G401 (cell line): ENCODE results near the gene CHD5. TPM values are rescaled to one million over a fixed set of nuclear protein-coding genes. Genes with fewer than 3 reads are reported as not detected.
A peak's percentile ranks its signal among the peaks of the same experiment; 100 is the strongest.

Source experiments
- DNase-seq: peaks from one replicate; pipeline ENCODE4 v3.0.0-alpha.2; 2015; ENCODE audit warnings: low spot score
- in situ Hi-C: cut with HindIII; loops from 2 replicates; pipeline ENCODE4 v1.10.0; 2016; ENCODE audit warnings: low sequenced_read_pairs, mixed read lengths
- total RNA-seq: library from RNA; depleted of rRNA; stranded (reverse); fragments of >200 nt; shearing (Covaris generic); gene quantifications from 2 replicates; pipeline ENCODE4 v1.2.3, GENCODE V29; 2014

The CHD5 gene
- total RNA-seq, 1 experiment from 2014 or later: 13.5 TPM

DNA sequence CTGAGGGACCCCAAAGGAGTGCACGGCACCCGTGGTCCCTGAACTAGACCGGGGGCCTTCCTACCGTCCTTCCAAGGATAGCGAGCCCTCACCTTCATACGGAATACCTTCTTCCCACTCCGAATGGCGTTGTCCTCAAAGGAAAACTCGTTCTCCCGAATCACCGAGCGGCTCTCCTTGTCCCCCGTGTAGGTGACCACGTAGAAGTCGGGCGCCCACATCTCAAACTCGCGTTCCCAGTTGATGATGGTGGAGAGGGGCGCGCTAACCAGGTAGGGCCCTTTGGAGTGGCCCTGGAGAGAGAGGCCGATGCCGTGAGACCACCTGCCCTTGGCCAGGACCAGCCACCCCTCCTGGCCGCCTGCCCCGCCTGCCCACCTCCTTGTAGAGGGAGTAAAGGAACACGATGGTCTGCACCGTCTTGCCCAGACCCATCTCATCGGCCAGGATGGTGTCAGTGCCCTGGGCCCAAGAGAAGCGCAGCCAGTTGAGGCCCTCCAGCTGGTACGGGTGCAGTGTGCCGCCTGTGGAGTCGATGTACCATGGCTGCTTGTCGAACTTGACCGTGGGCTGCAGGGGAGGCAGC is 38.0 kb downstream of the CHD5 start:
- in situ Hi-C loops: no loop called here
- DNase-seq: no peak

DNA sequence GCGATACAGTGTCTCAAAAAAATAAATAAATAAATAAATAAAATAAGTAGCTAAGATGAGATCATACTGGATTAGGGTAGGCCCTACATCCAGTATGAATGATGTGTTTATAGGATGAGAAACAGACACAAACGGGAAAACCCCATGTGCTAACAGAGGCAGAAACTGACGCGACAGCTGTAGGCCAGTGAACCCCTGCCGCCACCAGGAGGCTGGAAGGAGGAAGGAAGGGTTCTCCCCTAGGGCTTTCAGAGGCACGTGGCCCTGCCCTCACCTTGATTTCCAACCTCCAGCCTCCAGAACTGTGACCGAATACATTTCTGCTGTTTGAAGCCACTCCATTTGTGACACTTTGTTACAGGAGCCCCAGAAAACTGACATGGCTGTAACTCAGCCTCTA is 38.5 kb downstream of the CHD5 start:
- DNase-seq: no peak
- in situ Hi-C loops: no loop called here

DNA sequence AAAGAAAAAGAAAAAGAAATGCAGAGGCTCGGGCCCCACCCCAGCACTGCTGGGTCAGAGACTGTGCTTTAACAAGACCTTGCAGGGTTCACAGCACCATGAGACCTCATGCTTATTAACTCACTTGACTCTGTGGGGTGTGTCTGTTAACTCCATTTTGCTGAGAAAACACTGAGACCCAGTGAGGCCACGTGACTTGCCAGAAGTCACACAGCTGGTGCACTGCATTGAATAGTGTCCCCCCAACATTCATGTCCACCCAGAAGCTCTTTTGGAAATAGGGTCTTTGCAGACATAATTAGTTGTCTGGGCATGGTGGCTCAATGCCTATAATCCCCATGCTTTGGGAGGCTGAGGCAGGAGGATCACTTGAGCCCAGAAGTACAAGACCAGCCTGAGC is 39.7 kb downstream of the CHD5 start:
- no peak for DNase-seq
- in situ Hi-C loops: no loop called here

DNA sequence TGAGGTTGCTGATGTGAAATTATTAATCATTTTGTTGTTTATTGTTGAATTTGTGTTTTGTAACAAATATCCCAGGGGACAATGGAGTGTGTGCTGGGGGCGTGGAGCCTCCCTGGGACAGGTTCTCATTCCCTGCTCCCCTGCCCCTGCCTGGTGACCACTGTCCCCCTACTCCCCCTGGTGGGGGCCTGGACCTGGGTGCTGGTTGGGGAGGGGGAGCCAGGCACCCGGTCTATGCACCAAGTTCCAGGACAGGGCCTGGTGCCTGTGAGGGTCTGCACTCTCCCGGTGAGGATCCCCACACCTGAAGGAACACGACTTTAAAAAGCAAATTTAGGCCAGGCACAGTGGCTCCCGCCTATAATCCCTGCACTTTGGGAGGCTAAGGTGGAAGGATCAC is 42.4 kb downstream of the CHD5 start:
- in situ Hi-C loops: no loop called here
- DNase-seq: no peak

DNA sequence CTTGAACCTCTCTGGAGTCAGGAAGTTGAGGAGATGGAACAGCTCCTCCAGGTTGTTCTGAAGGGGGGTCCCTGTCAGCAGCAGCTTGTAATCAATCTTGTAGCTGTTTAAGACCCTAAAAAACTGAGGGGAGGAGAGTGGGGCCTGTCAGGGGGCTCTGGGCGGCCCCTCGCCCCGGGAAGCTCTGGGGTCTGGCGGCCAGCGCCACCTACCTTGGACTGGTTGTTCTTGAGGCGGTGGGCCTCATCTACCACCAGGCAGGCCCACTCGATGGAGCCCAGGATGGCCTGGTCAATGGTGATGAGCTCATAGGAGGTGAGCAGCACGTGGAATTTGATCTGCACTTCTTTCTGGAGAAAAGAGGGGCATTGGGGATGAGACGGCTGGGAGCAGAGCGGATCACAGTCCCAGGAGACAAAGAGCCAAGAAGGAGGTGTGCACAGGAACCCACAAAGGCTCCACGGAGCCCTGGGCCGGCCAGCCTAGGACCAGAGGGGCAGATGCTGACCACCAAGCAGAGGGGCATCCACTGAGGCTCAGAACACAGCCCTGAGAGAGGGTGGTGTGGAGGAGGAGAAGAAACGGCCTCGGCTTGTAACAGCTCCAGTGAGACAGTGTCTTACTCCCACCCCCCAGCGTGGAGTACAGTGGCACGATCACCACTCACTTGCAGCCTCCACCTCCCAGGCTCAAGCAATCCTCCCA is 43.5 kb downstream of the CHD5 start:
- DNase-seq: no peak
- in situ Hi-C loops: no loop called here

DNA sequence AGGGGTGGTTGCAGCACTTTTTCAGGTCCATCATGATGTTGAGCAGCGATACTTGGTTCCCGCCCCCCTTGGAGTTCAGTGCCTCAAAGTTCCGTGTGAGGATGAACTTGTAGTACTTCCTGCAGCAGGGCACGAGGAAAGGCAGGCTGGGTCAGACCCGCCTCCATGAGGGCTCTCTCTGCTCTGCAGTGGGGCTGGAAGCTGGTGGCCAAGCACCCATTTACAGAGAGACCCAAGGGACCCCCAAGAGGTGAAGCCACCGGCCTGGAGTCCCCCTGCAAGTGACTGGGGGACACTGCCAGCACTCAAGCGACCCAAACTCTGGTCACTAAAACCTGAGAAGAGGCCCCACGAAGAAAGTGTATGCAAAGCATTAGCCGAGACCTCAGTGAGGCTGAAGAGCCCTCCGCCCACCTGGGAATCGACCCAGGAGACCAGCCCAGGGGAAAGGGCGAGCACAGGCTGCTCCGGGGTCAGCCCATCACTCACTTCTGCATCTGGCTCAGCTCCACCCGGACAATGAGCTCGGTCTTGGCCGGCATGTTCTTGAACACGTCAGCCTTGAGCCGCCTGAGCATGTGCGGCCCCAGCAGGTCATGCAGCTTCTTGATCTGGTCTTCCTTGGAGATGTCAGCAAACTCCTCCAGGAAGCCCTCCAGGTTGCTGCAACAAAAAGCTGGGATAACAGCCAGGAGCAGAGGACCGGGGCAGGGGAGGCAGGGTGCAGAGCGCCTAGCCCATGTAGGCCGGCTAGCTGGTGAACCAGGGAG is 45.2 kb downstream of the CHD5 start:
- DNase-seq: no peak
- in situ Hi-C loops: no loop called here

DNA sequence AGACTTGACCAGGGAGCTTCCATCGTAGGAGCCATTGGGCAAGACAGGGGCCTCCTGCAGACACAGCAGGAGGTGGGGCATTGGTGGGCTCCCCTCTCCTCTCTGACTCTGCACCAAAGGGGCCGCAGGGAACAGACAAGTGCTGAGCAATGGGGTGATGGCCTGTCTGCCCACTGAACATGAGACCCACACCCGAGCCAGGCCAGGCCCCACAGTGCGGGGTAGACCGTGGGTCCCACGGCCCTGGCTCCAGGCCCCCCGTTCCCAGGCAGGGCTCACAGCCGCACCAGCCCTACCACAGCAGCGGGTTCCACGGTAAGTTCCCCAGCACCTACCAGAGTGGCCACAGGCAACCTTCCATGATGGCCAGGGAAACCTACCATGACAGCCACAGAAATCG is 45.9 kb downstream of the CHD5 start:
- DNase-seq: no peak
- in situ Hi-C loops: no loop called here

DNA sequence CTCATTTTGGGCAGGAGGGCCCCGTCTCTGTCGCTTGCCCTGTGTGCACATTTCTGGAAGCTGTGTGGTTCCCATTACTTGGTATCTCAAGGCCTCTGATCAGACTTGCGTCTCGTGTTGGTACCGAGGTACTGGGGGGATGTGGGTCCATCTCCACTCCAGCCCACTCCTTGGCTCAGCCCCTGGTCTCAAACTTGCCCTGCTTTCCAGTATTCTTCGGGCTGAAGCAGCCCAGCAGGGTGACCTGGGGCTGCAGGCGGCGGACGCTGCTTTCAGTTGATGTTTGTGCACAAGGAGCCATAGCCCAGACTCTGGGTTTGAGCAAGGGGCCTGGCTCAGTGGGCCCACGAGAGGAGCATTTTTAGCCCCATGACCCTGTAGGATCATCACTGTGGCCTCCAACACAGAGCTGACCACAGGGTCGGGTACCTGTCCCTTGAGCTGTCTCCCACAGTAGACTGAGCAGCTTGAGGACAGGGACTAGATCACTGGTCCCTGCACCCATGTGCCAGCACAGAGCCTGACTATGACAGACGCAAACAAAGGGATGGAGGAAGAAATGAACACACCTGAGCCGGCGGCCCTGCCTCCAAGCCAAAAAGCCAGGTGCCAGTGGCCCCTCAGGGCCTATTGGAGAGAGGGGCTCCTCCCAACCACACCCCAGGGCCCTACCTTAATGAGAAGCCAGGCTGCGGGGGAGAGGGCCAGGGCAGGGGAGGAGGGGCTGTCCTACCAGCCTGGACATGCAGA is 46.8 kb downstream of the CHD5 start:
- in situ Hi-C loops: no loop called here
- no peak for DNase-seq

DNA sequence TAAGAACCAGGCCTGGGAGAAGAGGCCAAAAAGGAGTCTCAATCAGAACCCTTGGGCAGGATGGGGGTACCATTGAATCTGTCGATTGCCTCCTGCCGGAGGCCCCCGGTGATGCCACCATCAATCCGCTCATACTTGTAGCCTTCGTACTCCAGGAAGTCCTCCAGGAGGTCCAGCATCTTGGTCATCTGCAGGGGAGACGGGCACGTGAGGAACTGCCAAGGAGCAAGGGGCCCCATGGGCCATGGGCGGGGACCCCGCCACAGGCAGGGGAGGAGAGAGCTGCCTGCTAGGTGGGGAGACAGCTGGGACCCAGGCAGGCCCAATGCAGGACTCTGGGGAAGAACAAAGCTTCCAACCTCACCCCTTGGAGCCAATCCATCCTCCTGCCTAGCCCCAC is 48.6 kb downstream of the CHD5 start:
- DNase-seq: no peak
- in situ Hi-C loops: no loop called here

DNA sequence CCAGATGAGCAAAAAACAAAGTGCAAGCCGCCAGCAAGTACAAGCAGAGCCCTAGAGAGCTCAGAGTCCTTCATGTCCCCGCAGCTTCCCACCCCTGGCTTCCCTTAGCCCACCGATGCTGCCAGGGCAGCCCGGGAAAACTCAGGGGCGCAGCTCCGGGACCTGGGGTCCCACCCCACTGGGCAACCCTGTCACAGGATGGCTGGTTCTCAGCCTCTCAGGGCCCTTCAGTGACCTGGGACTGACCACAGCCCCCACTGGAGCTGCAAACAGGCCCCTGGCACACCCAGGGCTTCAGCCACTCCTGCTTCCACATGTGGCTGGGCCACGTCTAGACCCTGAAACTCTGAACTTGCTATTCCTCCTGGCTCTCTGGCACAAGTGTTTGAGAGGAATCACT is 49.5 kb downstream of the CHD5 start:
- in situ Hi-C loops: no loop called here

DNA sequence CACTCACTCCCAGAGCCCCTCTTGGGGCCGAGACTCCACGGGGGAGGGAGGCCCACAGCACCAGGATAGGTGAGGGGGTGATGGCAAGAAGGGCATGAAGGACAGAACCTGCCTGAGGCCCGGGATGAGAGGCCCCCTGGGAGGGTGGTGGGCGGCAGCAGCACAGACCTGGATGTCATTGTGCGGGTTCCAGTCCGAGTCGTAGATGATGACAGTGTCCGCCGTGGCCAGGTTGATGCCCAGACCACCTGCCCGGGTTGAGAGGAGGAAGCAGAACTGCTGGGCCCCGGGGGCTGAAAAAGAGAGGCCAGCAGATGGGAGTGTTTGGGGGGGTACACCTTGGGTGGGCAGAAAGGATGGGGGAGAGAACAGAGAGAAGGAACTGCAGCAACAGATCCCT is 50.1 kb downstream of the CHD5 start:
- in situ Hi-C loops: no loop called here

More for the DNA sequence above, 49.5 kb downstream of the CHD5 start:
- no peak for DNase-seq

DNA sequence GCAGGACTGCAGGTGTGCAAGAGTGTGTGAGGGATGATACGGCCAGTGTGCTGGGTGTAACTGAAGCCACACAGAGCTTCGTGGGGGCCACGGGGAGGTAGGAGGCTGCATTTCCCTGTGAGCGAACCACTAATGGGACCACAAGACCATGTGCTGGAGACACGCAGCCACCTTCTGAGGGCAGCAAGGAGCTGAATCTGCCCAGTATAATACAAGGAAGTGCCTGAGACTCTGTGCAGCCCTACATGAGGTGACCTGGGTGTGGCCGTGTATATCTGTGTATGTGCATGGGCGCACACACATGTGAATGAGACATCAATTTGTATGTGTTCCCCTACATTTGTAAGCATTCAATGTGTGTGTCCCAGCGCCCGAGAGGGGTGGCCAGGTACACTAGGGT is 50.8 kb downstream of the CHD5 start:
- in situ Hi-C loops: no loop called here

More for the DNA sequence above, 50.1 kb downstream of the CHD5 start:
- DNase-seq: no peak

DNA sequence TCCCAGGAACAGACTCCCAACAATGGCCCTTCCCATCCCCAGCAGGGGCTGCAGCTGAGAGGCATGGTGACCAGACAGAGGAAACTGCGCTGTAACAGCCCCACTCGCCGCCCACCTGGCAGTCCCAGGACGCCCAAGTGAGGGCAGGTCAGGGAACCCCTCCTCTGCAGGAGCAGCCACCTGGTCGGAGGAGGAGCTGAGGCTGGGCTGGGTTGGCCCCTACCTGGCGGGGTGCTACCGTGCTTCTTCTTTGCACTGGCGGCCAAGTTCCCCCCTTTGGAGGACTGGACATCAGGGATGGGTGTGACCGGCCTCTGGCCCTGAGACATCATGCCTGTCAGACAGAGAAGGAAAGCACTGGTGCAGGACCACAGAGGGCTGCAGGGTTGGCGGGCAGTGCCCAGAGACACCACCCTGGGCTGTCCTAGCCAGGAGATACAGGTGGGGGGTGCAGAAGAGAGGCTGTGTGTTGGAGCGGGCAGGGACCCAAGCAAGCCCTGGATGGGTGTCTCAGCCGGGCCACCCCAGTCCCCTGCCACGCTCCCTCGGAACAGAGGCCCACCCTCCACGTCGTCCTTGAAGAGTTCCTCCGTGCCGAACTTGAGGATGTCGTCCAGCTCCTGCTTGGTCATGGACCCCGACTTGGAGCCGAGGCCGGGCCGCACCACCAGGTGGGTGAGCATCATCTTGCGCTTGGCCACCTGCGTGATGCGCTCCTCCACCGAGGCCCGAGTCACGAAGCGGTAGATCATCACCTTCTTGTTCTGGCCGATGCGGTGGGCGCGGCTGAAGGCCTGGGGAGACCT is 51.6 kb downstream of the CHD5 start:
- DNase-seq: no peak
- in situ Hi-C loops: no loop called here

More for the DNA sequence above, 50.8 kb downstream of the CHD5 start:
- no peak for DNase-seq

DNA sequence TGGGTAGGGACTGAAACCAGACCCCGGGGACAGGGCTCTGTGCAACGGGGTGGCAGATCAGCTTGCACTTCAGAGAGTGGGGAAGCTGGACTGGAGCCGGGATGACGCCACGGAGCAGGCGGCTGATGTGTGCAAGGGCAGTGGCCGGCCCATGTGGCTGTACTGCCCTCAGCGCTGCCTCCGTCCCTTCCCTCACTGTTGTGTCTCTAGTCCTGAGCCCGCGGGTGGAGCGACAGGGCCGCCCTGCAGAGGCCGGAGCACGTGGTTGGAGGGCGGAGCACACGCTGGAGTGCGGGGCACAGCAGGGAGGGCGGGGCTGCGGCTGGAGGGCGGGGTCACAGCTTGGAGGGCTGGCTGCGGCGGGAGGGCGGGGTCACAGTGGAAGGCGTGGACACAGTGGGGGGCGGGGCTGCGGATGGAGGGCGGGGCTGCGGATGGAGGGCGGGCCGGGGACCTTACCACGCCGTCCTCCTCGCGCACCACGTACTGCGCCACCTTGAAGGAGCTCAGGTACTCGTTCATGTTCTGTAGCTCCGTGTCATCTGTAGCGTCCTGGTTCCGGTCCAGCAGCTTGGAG is 52.4 kb downstream of the CHD5 start:
- in situ Hi-C loops: no loop called here
- peak; percentile 38 for DNase-seq

DNA sequence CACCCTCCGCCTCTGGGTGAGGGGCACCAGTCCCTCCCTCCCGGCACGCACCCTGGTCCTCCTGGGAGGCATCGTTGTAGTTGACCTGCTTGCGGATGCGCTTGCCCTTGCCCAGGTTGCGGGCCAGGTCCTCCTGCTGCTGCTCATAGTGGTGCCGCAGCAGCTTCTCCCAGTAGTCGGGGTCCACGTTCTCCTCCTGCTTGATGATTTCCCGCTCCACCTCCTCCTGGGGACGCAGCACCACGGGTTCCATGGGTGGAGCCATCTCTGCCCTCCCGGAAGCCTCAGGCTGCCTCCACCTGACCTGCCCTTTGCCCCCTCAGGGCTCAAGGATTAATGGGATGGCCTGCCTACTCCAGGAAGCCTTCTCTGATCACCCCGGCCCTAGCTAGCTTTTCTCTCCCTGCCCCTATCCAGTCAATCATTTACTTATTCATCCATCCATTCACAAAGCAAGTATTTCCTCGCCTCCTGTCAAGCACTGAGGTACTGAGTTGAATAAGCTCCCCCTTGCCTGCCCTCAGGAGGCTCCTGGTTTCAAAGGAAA is 53.5 kb downstream of the CHD5 start:
- no peak for DNase-seq
- in situ Hi-C loops: no loop called here

DNA sequence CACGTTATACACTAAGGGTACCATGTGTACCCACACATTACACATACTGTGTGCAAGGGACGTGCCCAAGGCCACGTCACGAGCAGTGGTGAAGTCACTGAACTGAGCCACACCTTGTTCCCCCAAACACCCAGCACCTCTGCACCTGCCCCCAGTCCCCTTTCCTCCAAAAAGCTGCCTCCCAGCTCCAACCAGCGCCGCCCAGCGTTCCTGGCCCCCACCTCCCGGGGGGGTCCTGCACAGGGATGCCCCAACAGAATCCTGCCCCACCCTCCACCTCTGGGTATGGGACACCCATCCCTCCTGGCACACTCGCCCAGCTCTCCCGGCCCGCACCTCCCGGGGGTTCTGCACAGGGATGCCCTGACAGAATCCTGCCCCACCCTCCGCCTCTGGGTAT is 54.1 kb downstream of the CHD5 start:
- in situ Hi-C loops: no loop called here
- no peak for DNase-seq

DNA sequence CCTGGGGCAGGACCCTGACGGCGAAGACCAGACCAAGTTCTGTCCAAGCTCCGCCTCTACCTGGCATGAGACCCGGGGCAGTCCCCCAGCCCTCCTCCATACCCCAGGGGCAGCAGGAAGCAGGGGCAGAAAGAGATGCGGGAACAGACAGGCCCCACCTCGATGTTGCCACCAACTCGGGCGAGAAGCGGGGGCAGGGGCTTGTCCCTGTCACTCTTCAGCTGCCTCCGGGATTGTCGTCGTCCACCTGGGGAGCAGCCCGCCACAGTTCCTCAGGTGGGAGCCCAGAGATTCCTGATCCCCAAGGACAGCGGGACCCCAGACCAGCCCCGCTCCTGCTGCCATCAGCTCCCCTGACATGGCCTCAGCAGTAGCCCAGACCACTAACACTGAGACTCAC is 54.8 kb downstream of the CHD5 start:
- DNase-seq: no peak
- in situ Hi-C loops: no loop called here

DNA sequence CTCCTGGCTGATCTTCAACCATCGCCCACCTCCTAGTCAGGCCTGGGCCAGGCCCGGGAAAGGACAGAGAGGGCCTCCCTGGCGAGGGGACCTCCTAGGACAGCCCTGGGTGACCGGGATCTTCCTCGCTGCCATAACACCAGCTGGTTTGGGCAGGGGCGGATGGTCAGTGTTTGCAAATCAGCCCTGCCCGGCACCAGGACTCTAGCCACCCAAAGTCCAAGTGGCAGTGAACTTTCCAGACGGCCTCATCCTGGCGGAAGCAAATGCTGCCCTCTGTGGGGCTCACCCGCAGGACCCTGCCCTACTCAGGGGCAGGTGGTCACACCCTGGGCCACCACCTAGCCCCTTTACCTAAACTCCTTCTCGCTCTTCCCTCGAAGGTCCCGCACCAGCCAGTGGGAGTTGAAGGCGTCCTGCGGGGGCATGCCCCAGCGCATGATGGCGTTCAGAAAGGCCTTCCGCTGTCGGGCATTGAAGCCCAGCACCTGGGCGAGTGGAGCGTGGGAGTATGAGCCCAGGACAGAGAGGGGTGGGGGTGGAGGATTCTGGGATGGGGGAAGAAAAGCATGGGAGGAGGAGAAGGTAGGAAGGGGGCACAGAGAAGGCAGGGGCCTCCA is 55.3 kb downstream of the CHD5 start:
- no peak for DNase-seq
- in situ Hi-C loops: no loop called here
